HG03354 (cell line): ENCODE measurements around the gene CXCL17.

Source experiments
- ATAC-seq: cut with Tn5 transposase; IDR thresholded peaks from one replicate; pipeline ENCODE4 v1.9.1; 2021; ENCODE audit warnings: mild to moderate bottlenecking; ENCODE audit not compliant: unreplicated experiment, poor library complexity, severe bottlenecking

The CXCL17 gene

GRCh38 chr19:42406111-42406510 is 36.6 kb downstream of the CXCL17 start:
- no peak for ATAC-seq

DNA sequence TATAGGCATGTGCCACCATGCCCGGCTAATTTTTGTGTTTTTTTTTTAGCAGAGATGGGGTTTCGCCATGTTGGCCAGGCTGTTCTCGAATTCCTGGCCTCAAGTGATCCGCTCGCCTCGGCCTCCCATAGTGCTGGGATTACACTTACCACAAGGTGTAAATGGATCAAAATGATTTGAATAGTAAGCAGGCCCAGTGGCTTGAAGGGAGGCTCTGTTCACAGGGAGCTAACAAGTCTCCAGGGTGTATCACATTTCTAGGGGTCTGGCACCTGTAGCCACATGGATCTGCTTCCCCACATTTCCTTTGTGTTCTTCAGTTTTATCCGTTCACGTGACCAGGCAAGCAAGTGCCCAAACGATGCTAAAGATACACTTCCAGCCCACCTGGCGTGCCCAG is 39.2 kb downstream of the CXCL17 start:
- no peak for ATAC-seq

GRCh38 chr19:42402376-42403116 is 40.2 kb downstream of the CXCL17 start:
- ATAC-seq, result no peak

- no peak for ATAC-seq
Measured at GRCh38 chr19:42401365-42402303, 41.1 kb downstream of the CXCL17 start.

DNA sequence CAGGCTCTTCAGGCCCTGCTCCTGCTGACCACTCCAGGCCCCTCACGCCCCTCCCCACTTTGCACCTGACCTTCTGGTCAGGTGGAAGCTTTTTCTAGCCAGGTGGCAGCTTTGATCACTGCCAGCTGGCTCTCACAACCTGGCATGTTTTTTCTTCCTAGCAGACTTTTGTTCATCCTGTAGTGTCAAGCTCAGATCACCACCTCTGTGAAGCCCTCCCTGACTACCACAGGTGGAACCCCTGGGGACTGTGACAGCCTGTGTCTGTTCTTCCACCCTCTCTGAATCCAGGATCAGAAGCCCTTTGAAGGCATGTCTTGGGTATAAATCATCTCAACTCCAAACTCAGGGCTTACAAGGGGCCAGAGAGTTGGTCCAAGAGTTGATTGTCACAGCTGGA is 42.3 kb downstream of the CXCL17 start:
- ATAC-seq, result no peak

GRCh38 chr19:42397263-42398166 is 45.2 kb downstream of the CXCL17 start:
- no peak for ATAC-seq

- peak; percentile 97 for ATAC-seq
Measured at GRCh38 chr19:42396381-42397262, 46.1 kb downstream of the CXCL17 start.

- ATAC-seq, result no peak
Measured at GRCh38 chr19:42394751-42395150, 48.0 kb downstream of the CXCL17 start.

DNA sequence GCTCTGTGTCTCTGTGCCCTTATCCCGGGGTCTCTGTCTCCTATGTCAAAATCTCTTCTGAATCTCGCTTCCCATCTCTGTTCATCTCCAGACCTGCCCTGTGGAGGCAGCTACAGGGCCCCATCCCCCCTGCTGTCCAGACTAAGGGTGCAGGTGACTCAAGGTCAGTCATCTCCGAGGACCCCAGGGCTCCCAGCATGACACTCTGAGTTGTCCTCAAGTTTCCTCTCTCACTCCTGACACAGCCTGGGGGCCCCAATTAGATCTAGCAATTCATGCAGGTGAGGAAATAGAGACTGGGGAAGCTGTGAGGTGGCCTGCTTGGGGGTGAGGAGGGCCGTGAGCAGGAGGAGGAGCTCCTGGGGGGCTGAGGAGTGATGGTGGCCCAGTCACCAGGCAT is 50.6 kb downstream of the CXCL17 start:
- ATAC-seq, result no peak

- ATAC-seq, result no peak
Measured at GRCh38 chr19:42389899-42390298, 52.8 kb downstream of the CXCL17 start, which contains the start of gene CNFN. CNFN (minus strand) TSS chr19:42390297; CDS start chr19:42389037, 1,260 bp downstream.

- no peak for ATAC-seq
Measured at GRCh38 chr19:42388851-42389489, 53.8 kb downstream of the CXCL17 start.

GRCh38 chr19:42386974-42387707 is 55.6 kb downstream of the CXCL17 start:
- peak; percentile 50 for ATAC-seq

DNA sequence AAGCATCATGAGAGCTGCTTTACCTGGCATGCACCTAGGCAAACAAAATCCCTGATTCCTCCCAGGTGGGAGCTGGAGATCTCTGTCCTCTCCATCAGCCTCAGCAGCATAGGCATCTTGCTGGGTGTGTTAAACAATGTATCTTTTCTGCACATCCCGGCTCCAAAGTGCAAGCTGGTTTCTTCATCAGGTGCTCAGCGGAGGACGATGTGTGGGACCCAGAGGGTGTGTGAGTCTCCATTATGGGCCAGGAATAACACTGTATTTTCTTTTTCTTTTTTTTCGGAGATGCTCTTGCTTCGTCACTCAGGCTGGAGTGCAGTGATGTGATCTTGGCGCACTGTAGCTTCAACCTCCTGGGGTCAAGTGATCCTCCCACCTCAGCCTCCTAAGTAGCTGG is 62.6 kb downstream of the CXCL17 start:
- no peak for ATAC-seq
